Thoracic aorta (tissue), 2 donors: ENCODE results near the gene HSPH1. TPM values are rescaled to one million over a fixed set of nuclear protein-coding genes. Genes with fewer than 3 reads are reported as not detected.
A peak's percentile ranks its signal among the peaks of the same experiment; 100 is the strongest.

Experiments
- ATAC-seq: fragments of 150-250 bp; one replicate; pipeline ENCODE4 v1.8.0; 2017; ENCODE audit warnings: low read depth; ENCODE audit not compliant: insufficient number of reproducible peaks, low FRiP score
- DNase-seq: peaks from one replicate; pipeline ENCODE4 v3.0.0-alpha.2; 2020; ENCODE audit warnings: low spot score
- H3K27ac ChIP-seq, 2 donors: fragments of 200-600 bp; sonication (generic); 1 replicate in 1 of 2; 2 replicates in 1 of 2; pipeline ENCODE4 v1.5.1; 2016; ENCODE audit warnings: mild to moderate bottlenecking in 2 of 2, moderate library complexity in 2 of 2
- H3K27me3 ChIP-seq: fragments of 200-600 bp; sonication (generic); replicated peaks from 2 replicates; pipeline ENCODE4 v1.6.0; 2016; ENCODE audit warnings: mild to moderate bottlenecking; ENCODE audit not compliant: insufficient read depth
- H3K36me3 ChIP-seq: fragments of 200-600 bp; sonication (generic); one replicate; pipeline ENCODE4 v1.5.1; 2016
- H3K4me1 ChIP-seq, 2 donors: fragments of 200-600 bp; sonication (generic); 1 replicate in 1 of 2; 2 replicates in 1 of 2; pipeline versions ENCODE4 v1.5.1 to v1.6.0; 2016; ENCODE audit warnings: low read depth in 2 of 2, mild to moderate bottlenecking in 1 of 2; ENCODE audit not compliant: control insufficient read depth in 1 of 2
- H3K4me3 ChIP-seq: fragments of 200-600 bp; sonication (generic); 2 replicates; pipeline ENCODE4 v1.5.1; 2016; ENCODE audit warnings: mild to moderate bottlenecking
- H3K9me3 ChIP-seq: fragments of 200-600 bp; sonication (generic); 2 replicates; pipeline ENCODE4 v1.5.1; 2016
- total RNA-seq, 2 donors: library from RNA; depleted of rRNA; stranded (reverse); fragments of >200 nt; gene quantifications; one replicate each; pipeline versions ENCODE4 v1.1.0 to v1.2.3, GENCODE V29; 2016
- TF ChIP-seq, protein P1 (sequence below): fragments of 200-600 bp; sonication (generic); IDR thresholded peaks from one replicate; pipeline ENCODE4 v1.5.1; 2019; ENCODE audit warnings: antibody characterized with exemption

The HSPH1 gene
- total RNA-seq, result 10 to 100 TPM; 21.4 to 52.7 TPM

DNA sequence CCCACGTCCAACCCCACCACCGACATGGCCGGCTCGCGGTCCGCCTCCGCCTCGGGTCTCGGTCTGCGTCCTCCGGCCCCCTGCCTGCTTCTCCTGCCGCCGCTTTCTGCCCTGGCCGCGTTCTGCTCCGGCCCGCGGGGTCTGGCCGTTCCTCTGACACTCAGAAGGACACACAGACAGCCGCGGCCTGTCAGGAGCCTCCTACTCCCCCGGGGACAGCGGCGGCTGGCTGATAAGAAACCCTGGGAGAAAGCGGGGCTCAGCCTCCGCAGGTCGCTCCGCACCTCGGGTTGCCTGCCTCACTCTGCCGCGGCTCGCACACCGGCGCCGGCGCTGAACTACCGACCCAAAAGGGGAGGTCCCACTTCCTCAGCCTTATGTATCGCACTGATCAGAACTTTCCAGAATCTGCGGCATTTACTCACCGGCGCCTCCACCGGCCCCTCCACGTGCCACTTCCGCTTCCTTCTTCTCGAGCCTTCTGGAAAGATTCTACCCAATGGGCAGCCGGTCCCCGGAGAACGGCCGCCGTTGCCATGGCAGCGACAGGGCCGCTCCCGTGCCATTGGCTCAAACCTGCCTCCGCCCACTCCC lies at the start of gene HSPH1:
HSPH1 (minus strand) TSS at position 348 of the 594 bp plus-strand sequence; CDS start at position 26, 322 bp downstream.
- peaks cover 14 to 25% of the 10 kb centered on the region in 2 donors for H3K4me1 ChIP-seq
- no peaks in the 10 kb centered on the region for H3K9me3 ChIP-seq
- TF ChIP-seq, protein P1, sequence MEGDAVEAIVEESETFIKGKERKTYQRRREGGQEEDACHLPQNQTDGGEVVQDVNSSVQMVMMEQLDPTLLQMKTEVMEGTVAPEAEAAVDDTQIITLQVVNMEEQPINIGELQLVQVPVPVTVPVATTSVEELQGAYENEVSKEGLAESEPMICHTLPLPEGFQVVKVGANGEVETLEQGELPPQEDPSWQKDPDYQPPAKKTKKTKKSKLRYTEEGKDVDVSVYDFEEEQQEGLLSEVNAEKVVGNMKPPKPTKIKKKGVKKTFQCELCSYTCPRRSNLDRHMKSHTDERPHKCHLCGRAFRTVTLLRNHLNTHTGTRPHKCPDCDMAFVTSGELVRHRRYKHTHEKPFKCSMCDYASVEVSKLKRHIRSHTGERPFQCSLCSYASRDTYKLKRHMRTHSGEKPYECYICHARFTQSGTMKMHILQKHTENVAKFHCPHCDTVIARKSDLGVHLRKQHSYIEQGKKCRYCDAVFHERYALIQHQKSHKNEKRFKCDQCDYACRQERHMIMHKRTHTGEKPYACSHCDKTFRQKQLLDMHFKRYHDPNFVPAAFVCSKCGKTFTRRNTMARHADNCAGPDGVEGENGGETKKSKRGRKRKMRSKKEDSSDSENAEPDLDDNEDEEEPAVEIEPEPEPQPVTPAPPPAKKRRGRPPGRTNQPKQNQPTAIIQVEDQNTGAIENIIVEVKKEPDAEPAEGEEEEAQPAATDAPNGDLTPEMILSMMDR, result peak; percentile 39
- peak within 1 kb of the TSS; percentile 83 to 94 for H3K27ac ChIP-seq
- DNase-seq (peak; percentile 93), ATAC-seq (peak; percentile 94)
- no peaks in the 10 kb centered on the region for H3K27me3 ChIP-seq
- H3K36me3 ChIP-seq, result no peaks in the 10 kb centered on the region
- H3K4me3 ChIP-seq, result peak within 1 kb of the TSS; percentile 88

DNA sequence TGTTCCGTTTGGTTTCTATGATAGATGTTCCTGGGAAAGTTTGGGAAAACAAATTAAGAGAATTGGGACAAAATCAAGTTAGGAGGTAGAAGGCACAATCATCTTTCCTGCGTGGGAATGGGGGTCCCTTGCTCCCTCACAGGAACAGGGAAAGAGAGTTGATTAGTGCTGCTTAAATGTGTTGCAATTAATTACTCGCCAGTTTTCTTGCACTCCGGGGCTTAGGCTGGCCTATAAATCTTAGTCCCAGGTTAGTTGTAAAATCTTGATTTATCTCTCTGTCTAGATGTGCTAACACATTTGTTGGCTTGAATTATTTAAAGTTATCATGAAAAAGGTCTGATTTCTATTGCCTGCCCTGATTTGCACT lies 48.1 kb upstream of the HSPH1 start:
- H3K27me3 ChIP-seq, result no peaks in the 10 kb centered on the region
- DNase-seq (no peak), ATAC-seq (no peak)
- H3K4me1 ChIP-seq, result peaks cover 14 to 25% of the 10 kb centered on the region in 2 donors
- H3K9me3 ChIP-seq, result no peaks in the 10 kb centered on the region
- H3K36me3 ChIP-seq, result no peaks in the 10 kb centered on the region
- H3K27ac ChIP-seq, result no peak overlapping the region
- TF ChIP-seq, protein P1, result no peak
- peak overlapping the region; percentile 9 for H3K4me3 ChIP-seq

DNA sequence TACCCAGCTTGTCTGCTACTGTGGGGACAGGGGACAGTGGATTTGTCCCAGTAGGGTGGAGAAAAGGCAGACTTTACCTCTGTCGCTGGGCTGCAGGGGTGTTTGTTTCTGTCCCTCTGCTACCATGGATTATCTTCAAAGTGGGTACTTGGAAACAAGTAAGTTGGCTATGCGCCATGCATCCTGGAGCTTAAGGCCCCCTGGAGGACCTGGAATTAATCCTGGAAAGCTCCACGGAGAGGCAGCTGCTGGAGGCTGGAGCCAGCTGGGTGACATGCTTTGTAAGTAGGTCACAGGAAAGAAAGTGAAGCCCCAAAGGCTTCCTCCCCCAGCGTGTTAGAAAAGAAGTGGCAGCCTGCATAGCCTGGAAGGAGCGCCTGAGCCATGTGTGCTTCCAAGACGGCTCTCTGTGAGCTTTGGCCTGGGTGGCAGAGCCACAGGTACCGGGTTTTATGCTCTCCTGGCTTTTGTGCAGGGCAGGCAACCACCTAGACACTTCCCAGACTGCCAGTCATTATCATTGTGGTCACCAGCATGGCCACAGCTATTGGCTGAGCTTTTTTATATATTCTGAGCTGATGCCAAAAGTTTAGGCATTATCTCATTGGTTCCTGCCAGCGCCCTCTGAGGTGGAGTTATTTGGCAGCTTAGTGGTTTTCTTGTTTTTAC lies 47.6 kb upstream of the HSPH1 start:
- H3K36me3 ChIP-seq, result no peaks in the 10 kb centered on the region
- H3K4me1 ChIP-seq, result peaks cover 9 to 20% of the 10 kb centered on the region in 2 donors
- H3K27ac ChIP-seq, result no peak overlapping the region
- H3K27me3 ChIP-seq, result no peaks in the 10 kb centered on the region
- peak overlapping the region; percentile 9 for H3K4me3 ChIP-seq
- no peaks in the 10 kb centered on the region for H3K9me3 ChIP-seq
- DNase-seq (no peak), ATAC-seq (no peak)
- TF ChIP-seq, protein P1, result no peak

DNA sequence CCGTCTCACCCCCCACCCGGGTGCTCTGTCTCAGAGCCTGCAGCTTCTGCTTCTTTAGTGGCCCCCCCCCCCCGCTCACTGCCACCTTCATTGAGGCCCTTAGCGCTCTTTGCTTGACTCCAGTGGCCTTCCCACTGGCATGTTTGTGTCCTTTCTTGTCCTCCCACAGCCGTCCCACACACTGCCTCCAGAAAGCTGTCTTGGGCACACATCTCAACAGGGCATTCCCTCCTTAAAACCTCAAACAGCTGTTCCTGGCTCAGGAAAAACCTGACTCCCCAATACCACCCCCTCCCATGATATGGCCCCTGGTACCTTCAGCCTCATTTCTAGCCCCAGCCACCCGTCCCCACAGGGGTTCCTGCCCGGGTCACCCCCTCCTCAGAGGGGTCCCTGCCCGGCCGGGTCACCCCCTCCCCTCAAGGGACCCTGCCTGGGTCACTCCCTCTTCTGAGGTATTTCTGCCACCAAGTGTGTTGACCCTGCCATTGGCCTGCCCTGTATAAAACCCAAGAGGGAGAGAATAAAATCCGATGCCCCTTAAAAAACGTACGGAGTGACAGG lies 46.9 kb upstream of the HSPH1 start:
- H3K27ac ChIP-seq, result no peak overlapping the region

More for the DNA sequence above, 46.9 kb upstream of the HSPH1 start:
- ATAC-seq, result no peak
- TF ChIP-seq, protein P1, result no peak
- peaks cover 8 to 16% of the 10 kb centered on the region in 2 donors for H3K4me1 ChIP-seq
- H3K4me3 ChIP-seq, result no peak overlapping the region
- no peaks in the 10 kb centered on the region for H3K36me3 ChIP-seq
- no peak for DNase-seq
- no peaks in the 10 kb centered on the region for H3K9me3 ChIP-seq
- no peaks in the 10 kb centered on the region for H3K27me3 ChIP-seq
